Astrocyte (in vitro differentiated cells and primary cell): Measurements from ENCODE around the gene ZFYVE27. TPM values are rescaled to one million over a fixed set of nuclear protein-coding genes. Genes with fewer than 3 reads are reported as not detected.

Source experiments
- DNase-seq: peaks from one replicate; pipeline ENCODE4 v3.0.0-alpha.2; 2010; ENCODE audit warnings: low read depth
- FAIRE-seq: peaks from 2 replicates; lab custom pipeline; 2011; peaks lifted over from hg19 to GRCh38; lab: Jason Lieb, UNC
- H2AFZ ChIP-seq: 2 replicates; pipeline ENCODE4 v1.6.0; 2012; ENCODE audit warnings: low read depth, low read length, inconsistent platforms
- H3K27ac ChIP-seq: 2 replicates; pipeline ENCODE4 v1.5.1; 2011; ENCODE audit warnings: low read depth, low read length, inconsistent platforms
- H3K27me3 ChIP-seq: 2 replicates; pipeline ENCODE4 v1.6.0; 2011; ENCODE audit warnings: low read length, inconsistent platforms; ENCODE audit not compliant: insufficient read depth
- H3K36me3 ChIP-seq: 2 replicates; pipeline ENCODE4 v1.5.1; 2011; ENCODE audit warnings: low read length, inconsistent platforms; ENCODE audit not compliant: insufficient read depth
- H3K4me1 ChIP-seq: 2 replicates; pipeline ENCODE4 v1.5.1; 2011; ENCODE audit warnings: low read length, inconsistent platforms; ENCODE audit not compliant: insufficient read depth
- H3K4me2 ChIP-seq: 2 replicates; pipeline ENCODE4 v1.6.0; 2012; ENCODE audit warnings: low read length, inconsistent platforms
- H3K4me3 ChIP-seq: 2 replicates; pipeline ENCODE4 v1.5.1; 2011; ENCODE audit warnings: low read depth, mild to moderate bottlenecking, low read length, inconsistent platforms; ENCODE audit not compliant: insufficient read depth
- H3K79me2 ChIP-seq: 2 replicates; pipeline ENCODE4 v1.6.0; 2012; ENCODE audit warnings: mild to moderate bottlenecking, low read length, inconsistent platforms; ENCODE audit not compliant: insufficient read depth
- H3K9ac ChIP-seq: 2 replicates; pipeline ENCODE4 v1.6.0; 2012; ENCODE audit warnings: mild to moderate bottlenecking, low read length, inconsistent platforms
- H3K9me3 ChIP-seq: 2 replicates; pipeline ENCODE4 v1.5.1; 2012; ENCODE audit warnings: low read depth, mild to moderate bottlenecking, low read length, inconsistent platforms; ENCODE audit not compliant: insufficient read depth
- H4K20me1 ChIP-seq: 2 replicates; pipeline ENCODE4 v1.6.0; 2012; ENCODE audit warnings: low read length, inconsistent platforms; ENCODE audit not compliant: insufficient read depth
- H3K27ac Mint-ChIP-seq: one replicate; pipeline ENCODE4 v1.8.0; 2021; ENCODE audit warnings: mild to moderate bottlenecking, mixed read lengths; ENCODE audit not compliant: unreplicated experiment
- H3K27me3 Mint-ChIP-seq: one replicate; pipeline ENCODE4 v1.8.0; 2021; ENCODE audit warnings: low read depth, mixed read lengths; ENCODE audit not compliant: unreplicated experiment
- H3K36me3 Mint-ChIP-seq: one replicate; pipeline ENCODE4 v1.8.0; 2021; ENCODE audit warnings: low read depth, mixed read lengths; ENCODE audit not compliant: unreplicated experiment
- H3K4me1 Mint-ChIP-seq: one replicate; pipeline ENCODE4 v1.8.0; 2021; ENCODE audit warnings: low read depth, mixed read lengths; ENCODE audit not compliant: unreplicated experiment
- H3K4me3 Mint-ChIP-seq: one replicate; pipeline ENCODE4 v1.8.0; 2021; ENCODE audit warnings: mild to moderate bottlenecking, moderate library complexity, mixed read lengths; ENCODE audit not compliant: unreplicated experiment
- H3K9me3 Mint-ChIP-seq: one replicate; pipeline ENCODE4 v1.8.0; 2021; ENCODE audit warnings: mild to moderate bottlenecking, mixed read lengths; ENCODE audit not compliant: unreplicated experiment
- CTCF ChIP-seq: IDR thresholded peaks from 2 replicates; pipeline ENCODE4 v1.5.1; 2011; ENCODE audit warnings: low read depth, mild to moderate bottlenecking, inconsistent platforms, low read length, moderate library complexity; ENCODE audit not compliant: insufficient read depth
- EZH2 ChIP-seq: IDR thresholded peaks from 2 replicates; pipeline ENCODE4 v1.6.1; 2012; ENCODE audit warnings: mild to moderate bottlenecking, low read length, inconsistent platforms; ENCODE audit not compliant: insufficient read depth
- total RNA-seq: library from RNA; stranded (reverse); gene quantifications from 2 replicates; pipeline ENCODE4 v1.2.1, GENCODE V29; 2021

ZFYVE27 gene
- total RNA-seq, 1 donor from 2014 or later, result 32.8 TPM

GRCh38 chr10:97766106-97766810, 29.3 kb downstream of the ZFYVE27 start:
- peaks cover 9% of the 10 kb centered on the region for H3K9me3 Mint-ChIP-seq
- H3K36me3 Mint-ChIP-seq, result peaks cover 30% of the 10 kb centered on the region
- peaks cover 11% of the 10 kb centered on the region for H3K27me3 ChIP-seq
- H3K4me3 Mint-ChIP-seq, result no peak overlapping the region
- peaks cover 34% of the 10 kb centered on the region for H3K27me3 Mint-ChIP-seq
- H3K36me3 ChIP-seq, result no peaks in the 10 kb centered on the region
- peaks cover 1% of the 10 kb centered on the region for H3K4me1 ChIP-seq
- H3K79me2 ChIP-seq, result no peaks in the 10 kb centered on the region
- TF ChIP-seq CTCF (no peak), EZH2 (no peak)
- H2AFZ ChIP-seq, result no peak overlapping the region
- peaks cover 24% of the 10 kb centered on the region for H3K4me1 Mint-ChIP-seq
- no peaks in the 10 kb centered on the region for H3K9me3 ChIP-seq
- peaks cover 16% of the 10 kb centered on the region for H4K20me1 ChIP-seq
- no peak overlapping the region for H3K27ac Mint-ChIP-seq
- no peak overlapping the region for H3K4me3 ChIP-seq
- DNase-seq, result no peak
- no peak overlapping the region for H3K27ac ChIP-seq
- no peak overlapping the region for H3K9ac ChIP-seq
- FAIRE-seq, result no peak
- no peak overlapping the region for H3K4me2 ChIP-seq

GRCh38 chr10:97766996-97767924, 30.3 kb downstream of the ZFYVE27 start:
- Histone ChIP-seq H3K79me2 (no peaks in the 10 kb centered on the region), H3K36me3 (no peaks in the 10 kb centered on the region), H3K27me3 (peaks cover 15% of the 10 kb centered on the region), H2AFZ (no peak overlapping the region), H3K4me3 (no peak overlapping the region), H3K27ac (no peak overlapping the region), H3K9ac (no peak overlapping the region), H4K20me1 (peaks cover 19% of the 10 kb centered on the region), H3K4me2 (no peak overlapping the region), H3K4me1 (peaks cover 3% of the 10 kb centered on the region), H3K9me3 (no peaks in the 10 kb centered on the region)
- Mint-ChIP-seq H3K4me1 (peaks cover 19% of the 10 kb centered on the region), H3K36me3 (peaks cover 26% of the 10 kb centered on the region), H3K27ac (peak overlapping the region; percentile 5), H3K4me3 (no peak overlapping the region), H3K9me3 (peaks cover 9% of the 10 kb centered on the region), H3K27me3 (peaks cover 39% of the 10 kb centered on the region)
- TF ChIP-seq CTCF, result no peak
- no peak for TF ChIP-seq EZH2
- FAIRE-seq, result no peak
- no peak for DNase-seq
